AG04449 (cell line): ENCODE data around the gene MLN.

Experiments used
- CTCF ChIA-PET: fragments of 350-600 bp; formaldehyde crosslinking; extraction: SDS; loops from one replicate; lab custom pipeline; 2021; ENCODE audit warnings: antibody characterized with exemption; lab: Yijun Ruan, JAX
- POLR2A ChIA-PET: fragments of 400-600, 350-600 bp; formaldehyde crosslinking; extraction: SDS; loops from one replicate; lab custom pipeline; 2020; ENCODE audit warnings: antibody characterized with exemption, inconsistent platforms; lab: Yijun Ruan, JAX
- DNase-seq: peaks from one replicate; pipeline ENCODE4 v3.0.0-alpha.2; 2010; ENCODE audit warnings: low read depth, low spot score
- H3K4me3 ChIP-seq: 2 replicates; pipeline ENCODE4 v1.5.1; 2011; ENCODE audit warnings: low read depth, mild to moderate bottlenecking, control low read depth, low read length
- CTCF ChIP-seq: IDR thresholded peaks from one replicate; pipeline ENCODE4 v1.5.1; 2011; ENCODE audit warnings: mild to moderate bottlenecking, moderate library complexity, low read length, control low read depth, inconsistent platforms; ENCODE audit not compliant: insufficient read depth; ENCODE audit errors: missing control alignments

The MLN gene

GRCh38 chr6:33744895-33745546 is 58.8 kb downstream of the MLN start:
- no peak for DNase-seq
- ChIA-PET CTCF (interaction anchor here (0.7 to 21.8 kb wide), 45 partner anchors 9 to 670 kb away, joined by 3 to 584 read pairs (median 6); partner anchors contain the start of gene UQCC2), POLR2A (no interaction called here)

More at GRCh38 chr6:33744895-33745546, 58.8 kb downstream of the MLN start:
- TF ChIP-seq CTCF, result no peak
- no peak overlapping the region for H3K4me3 ChIP-seq
